Gastrocnemius medialis (tissue), 4 donors: Measurements from ENCODE around the gene MACROD2.

Experiments used
- POLR2A ChIP-seq, 2 donors: fragments of 450-650 bp; IDR thresholded peaks; one replicate each; pipeline ENCODE4 v1.6.1; 2017; ENCODE audit warnings: antibody characterized with exemption in 2 of 2, mild to moderate bottlenecking in 2 of 2, moderate library complexity in 2 of 2
- TF ChIP-seq, protein P1 (sequence below), 5 experiments: fragments of 450-650 bp in 3 of 5; fragments of 200-600 bp in 2 of 5; sonication (generic) in 2 of 5; IDR thresholded peaks in 4 of 5; conservative IDR thresholded peaks in 1 of 5; 1 replicate in 4 of 5; 2 replicates in 1 of 5; pipeline ENCODE4 v1.5.1; 2016 to 2019; ENCODE audit warnings: antibody characterized with exemption in 5 of 5, mild to moderate bottlenecking in 3 of 5, moderate library complexity in 3 of 5

DNA sequence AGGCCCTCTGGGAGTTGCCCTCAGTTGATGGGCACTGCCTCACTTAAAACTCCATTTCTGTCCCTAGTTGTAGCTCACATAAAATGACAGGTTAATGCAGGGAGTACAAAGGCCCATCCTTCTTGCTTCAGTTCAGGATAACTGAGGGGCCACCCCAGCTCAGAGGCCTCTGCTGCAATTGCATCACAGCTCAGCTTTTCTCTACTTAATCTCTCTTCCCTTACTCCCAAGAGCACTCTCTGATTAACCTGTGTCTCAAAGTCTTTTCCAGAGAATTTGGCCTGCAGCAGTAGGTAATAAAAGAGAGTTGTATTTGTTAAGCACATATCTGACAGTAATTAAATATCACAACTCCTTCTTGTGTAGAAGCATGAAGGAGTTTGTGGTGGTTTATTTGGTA lies 383.0 kb downstream of the MACROD2 start:
- TF ChIP-seq, protein P1, sequence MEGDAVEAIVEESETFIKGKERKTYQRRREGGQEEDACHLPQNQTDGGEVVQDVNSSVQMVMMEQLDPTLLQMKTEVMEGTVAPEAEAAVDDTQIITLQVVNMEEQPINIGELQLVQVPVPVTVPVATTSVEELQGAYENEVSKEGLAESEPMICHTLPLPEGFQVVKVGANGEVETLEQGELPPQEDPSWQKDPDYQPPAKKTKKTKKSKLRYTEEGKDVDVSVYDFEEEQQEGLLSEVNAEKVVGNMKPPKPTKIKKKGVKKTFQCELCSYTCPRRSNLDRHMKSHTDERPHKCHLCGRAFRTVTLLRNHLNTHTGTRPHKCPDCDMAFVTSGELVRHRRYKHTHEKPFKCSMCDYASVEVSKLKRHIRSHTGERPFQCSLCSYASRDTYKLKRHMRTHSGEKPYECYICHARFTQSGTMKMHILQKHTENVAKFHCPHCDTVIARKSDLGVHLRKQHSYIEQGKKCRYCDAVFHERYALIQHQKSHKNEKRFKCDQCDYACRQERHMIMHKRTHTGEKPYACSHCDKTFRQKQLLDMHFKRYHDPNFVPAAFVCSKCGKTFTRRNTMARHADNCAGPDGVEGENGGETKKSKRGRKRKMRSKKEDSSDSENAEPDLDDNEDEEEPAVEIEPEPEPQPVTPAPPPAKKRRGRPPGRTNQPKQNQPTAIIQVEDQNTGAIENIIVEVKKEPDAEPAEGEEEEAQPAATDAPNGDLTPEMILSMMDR (IDR thresholded peaks at IDR 0.05 in 4 of 5, conservative IDR thresholded peaks at IDR 0.05 in 1 of 5) = no peak
- no peak for TF ChIP-seq POLR2A (IDR thresholded peaks at IDR 0.05)
